Kidney capillary endothelial cell (primary cell): ENCODE results near the gene HOXB3.

Experiments
- DNase-seq: peaks from one replicate; pipeline ENCODE4 v3.0.0-alpha.2; 2018; ENCODE audit warnings: low spot score

Gene HOXB3

DNA sequence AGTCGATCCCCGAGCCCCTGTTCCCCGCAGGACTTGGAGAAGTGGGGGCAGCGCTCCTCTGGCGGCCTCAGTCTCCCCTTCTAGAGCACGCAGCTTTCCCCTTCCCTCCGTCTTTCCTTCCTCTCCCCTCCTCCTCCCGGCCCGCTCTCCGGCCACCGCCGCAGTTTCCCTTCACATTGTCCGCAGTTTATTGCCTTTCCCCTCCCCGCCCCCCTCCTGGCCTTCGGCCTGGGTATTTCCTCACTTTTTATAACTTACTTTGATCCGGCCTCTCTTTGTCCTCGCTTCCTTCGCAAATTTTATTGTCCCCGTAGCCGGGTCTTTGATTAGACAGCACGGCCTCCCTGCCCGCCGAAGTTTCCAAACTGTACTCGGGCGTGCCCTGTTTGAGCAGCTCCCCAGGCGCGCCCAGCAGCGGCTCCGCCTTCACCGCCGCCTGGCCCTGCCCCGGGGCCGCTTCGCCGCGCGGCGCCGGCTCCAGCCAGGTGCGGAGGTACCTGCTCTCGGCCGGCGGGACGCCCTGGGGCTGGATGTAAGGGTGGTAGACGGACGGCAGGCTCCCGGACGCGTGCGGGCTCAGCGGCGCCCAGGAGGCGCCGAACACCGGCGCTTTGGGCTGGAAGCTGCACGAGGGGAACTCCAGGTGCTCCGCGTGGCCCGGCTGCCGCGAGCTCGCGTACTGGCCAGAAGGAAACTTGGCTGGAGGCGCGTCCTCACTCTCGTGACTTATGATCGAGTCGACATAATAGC lies 35.6 kb upstream of the HOXB3 start:
- peak; percentile 31 for DNase-seq

DNA sequence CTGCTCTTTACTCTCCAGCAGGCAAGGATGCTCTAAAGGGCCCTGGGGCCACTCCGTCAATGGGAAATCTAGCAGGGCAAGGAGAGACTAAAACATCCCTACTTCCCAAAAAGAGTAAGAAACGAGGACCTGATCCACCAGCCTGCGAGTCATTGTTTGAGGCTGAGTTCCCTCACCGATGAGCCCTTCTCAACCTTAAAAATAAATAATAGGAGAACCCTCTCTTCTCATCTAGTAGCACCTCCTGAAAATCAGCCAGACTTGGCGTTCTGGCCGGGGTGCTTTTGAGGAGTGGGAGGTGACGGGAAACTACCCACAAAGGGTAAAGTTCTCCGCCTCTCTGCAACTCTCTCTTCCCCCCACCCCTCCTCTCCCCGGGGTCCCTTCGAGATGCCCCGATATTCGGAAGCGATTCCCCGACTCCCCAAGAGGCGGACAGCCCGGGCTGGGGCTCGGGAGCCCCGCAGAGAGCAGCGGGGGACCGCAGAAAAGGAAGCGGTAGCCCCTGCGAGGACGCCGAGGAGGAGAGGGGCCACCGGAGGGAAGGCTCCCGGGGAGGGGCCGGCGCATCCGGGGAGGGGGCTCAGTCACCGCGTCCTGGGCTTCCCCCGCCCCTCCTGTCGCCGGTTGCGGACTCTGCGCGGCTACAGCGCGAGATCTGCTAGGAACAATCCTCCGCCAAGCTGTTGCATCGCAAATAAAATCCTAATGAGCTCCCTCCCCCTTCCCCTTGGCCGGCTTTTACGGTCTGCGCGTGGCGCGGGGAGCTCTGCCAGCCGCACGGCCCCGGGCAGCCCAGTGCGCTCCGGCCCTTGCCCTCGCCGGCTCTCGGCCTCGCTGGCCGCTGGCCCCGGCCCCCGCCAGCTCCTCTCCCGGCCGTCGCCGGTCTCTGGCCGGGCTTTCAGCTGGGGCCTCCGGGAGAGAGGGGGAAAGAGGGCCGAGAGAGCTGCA lies 34.8 kb upstream of the HOXB3 start:
- DNase-seq: peak; percentile 31

DNA sequence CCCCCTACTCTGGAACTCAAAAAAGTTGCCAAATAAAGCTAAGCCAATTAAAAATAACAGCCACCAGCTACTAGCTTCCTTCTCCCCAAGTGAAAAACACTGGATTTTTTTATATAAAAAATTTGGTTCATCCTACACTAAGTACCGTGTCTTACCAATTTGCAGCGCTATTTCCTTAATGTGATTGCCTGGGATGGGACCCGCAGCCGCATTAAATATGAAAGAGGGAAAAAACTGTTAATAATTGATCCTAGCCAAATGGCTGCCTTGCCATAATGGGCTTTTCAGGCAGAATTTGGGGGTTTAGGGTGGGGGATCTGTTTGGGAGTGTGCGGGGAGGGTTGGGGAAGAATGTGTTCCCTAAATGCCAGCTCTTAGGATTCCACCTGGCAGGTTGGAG lies 34.1 kb upstream of the HOXB3 start:
- no peak for DNase-seq

- no peak for DNase-seq
Measured at GRCh38 chr17:48623583-48623982, 33.5 kb upstream of the HOXB3 start.

DNA sequence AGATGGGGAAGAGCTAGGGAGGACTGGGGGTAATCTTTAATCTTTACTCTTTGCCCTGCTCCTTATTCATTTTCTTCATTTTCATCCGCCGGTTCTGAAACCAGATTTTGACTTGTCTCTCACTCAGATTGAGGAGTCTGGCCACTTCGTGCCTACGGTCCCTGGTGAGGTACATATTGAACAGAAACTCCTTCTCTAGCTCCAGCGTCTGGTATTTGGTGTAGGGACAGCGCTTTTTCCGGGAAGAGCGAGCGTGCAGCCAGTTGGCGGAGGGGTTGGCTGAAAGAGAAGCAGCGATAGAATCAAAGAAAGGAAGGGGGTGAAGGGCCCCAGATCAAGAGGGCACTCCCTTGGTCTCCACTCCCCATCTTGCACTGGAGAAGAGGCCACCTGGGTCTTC lies 32.8 kb upstream of the HOXB3 start:
- no peak for DNase-seq

GRCh38 chr17:48621410-48622392 lies 31.7 kb upstream of the HOXB3 start:
- no peak for DNase-seq

GRCh38 chr17:48620461-48621139 lies 30.6 kb upstream of the HOXB3 start:
- DNase-seq: no peak

GRCh38 chr17:48619826-48620449 lies 29.9 kb upstream of the HOXB3 start:
- no peak for DNase-seq

- peak; percentile 90 for DNase-seq
Measured at GRCh38 chr17:48618256-48618896, 28.3 kb upstream of the HOXB3 start.

DNA sequence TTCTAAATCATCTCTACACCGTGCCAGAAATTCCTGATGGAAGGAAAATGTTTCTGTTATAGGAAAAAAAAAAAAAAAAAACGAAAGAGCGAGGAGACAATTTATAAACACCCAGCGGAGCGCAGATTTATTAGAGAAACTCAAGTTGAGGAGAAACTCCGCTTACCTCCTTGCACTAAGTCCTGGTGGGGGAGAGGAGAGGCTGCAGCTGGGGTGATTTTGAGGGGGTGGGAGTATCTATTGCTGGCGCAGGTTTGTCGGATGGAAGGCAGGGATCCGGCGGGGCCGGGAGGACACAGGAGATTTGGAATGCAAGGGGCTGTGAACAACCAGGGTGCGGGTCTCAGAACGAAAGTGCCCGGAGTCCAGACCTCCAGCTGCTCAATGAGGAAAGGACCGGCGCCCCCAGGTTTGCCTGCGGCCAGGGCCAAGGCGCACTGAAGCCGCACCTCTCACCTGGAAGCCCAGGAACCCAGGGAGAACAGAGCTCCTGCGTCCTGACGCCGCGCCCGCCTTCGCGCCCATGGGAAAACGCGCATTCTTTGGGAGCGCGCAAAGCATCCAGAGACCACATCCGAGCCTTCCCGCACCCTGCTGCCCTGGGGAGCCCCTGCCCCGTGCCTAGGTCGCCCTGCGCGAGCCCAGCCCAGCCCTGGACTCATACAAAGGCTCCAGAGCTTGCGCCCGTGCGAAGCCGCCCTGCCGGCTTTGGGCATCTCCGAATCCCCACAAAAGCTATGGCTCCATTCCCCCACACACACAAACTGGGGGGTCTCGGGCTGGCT lies 27.6 kb upstream of the HOXB3 start:
- DNase-seq: no peak

DNA sequence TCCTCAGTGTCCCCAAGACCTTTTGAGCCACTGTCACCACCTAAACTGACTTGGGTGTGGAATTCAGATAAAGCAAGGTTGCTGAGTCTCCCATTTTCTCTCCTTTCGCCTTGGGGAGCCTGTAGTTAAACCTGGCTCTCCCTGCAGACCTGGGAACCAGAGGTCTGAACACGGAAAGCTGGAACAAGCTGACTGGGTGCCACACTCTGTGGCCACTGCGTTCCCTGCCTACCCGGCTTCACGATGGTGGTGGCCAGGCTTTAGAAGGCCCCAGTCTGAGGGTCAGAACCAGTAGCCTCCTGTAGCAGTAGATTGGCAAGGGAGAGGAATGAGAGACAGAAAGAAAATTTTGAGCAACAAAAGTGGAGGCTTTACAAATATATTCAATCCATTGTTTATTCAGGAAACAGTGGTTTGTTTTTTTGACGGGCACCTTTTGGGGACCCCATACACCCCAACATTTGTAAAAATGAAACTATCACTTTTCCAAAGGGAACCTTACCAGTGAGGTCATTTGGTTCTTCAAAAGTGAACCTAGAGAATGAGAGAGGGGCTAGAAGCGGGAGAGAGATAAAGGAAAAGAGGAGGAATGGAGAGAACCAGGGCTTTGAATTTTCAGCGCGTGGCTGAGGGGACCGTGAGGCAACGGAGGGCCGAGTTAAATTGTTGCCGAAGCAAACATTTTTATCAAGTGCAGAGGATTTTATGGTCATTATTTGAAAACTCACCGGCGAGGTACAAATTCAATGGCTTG lies 26.9 kb upstream of the HOXB3 start:
- DNase-seq: no peak

DNA sequence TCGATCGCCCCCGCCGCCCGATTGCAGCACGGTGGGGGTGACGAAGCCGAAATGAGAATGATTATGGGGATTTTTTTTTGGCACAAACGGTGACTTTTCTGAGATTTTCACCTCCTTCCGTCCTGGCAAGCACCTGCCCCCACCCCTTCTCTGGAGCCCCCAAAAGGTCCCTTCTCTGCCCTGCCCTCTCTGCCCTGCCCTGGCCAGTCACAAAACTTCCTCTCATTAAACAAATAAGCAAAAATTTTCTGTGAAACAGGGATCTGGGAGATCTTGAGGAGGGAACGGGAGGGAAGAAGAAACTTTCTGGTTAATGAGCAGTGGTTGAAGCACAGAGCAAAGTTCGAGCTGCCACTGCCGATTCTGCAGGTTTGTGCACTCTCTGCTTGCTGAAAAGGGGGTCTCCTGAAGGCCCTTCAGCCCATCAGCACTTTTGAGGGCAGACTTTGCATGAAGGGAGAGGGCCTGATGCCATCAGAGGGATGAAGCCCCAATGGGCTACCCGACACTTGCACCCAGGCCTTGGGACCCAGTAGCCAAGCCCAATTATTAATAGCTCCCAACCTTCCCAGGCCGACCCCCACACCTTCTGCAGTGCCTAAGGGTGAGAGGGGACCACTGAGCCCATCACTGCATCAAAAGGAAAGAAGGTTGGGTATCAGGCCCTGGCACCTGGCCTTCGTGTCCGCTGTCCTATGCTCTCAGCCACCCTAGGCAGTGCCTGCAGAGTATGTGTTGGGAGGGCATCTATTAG lies 26.1 kb upstream of the HOXB3 start:
- DNase-seq: no peak

- DNase-seq: no peak
Measured at GRCh38 chr17:48615047-48615962, 25.3 kb upstream of the HOXB3 start, which contains the start of gene HOXB8. Gene HOXB8 (minus strand): TSS chr17:48615292. CDS start chr17:48614704, 588 bp downstream.

GRCh38 chr17:48613862-48614694 lies 24.0 kb upstream of the HOXB3 start:
- DNase-seq: no peak

DNA sequence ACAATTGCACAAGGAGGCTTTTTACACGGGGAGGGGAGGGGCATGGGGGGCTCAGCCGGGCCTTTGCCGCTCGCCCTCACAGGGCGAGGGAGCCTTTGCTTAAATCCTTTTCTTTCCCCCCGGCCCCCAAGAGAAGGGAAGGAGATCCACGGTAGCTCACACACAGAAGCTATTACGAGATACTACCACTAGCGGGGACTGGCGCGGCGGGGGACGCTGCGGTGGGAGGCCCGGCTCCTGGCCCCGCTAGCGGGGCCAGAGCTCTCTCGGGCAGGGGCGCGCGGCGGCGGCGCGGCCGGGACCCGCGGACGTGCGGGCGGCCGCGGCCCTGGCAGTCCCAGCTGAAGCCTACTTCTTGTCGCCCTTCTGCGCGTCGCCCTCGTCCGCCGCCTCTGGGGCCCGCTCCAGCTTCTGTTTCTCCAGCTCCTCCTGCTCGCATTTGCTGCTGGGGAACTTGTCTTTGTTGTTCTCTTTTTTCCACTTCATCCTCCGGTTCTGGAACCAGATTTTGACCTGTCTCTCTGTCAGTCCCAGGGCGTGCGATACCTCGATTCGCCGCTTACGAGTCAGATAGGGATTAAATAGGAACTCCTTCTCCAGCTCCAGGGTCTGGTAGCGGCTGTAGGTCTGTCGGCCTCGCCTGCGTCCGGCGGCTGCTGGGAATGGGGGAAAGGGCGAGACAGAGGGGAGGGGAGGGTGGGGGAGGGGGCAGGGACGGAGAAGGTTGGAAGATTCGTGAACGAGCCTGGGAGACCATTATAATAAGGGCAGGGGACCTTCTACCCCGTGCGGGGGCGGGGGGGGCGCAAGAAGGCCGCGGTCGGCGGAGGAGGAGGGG lies 23.0 kb upstream of the HOXB3 start:
- DNase-seq: no peak
